HepG2 (cell line): ENCODE measurements around the gene ACSL6. TPM values are rescaled to one million over a fixed set of nuclear protein-coding genes. Genes with fewer than 3 reads are reported as not detected.

Experiments
- ATAC-seq: fragments of 200-7000 bp; cut with Tn5 transposase; 3 replicates; pipeline ENCODE4 v1.9.1; 2020; ENCODE audit warnings: mild to moderate bottlenecking, moderate library complexity
- BruUV-seq: library from RNA; stranded (reverse); fragments of 400-500 nt; replicated peaks from 2 replicates; lab custom pipeline; 2021; lab: Mats Ljungman, UMichigan
- CTCF ChIA-PET: fragments of 300-600 bp; formaldehyde crosslinking; extraction: SDS; loops from one replicate; lab custom pipeline; 2021; ENCODE audit warnings: low total read pairs, inconsistent platforms, low intra/inter-chr PET ratio; lab: Yijun Ruan, JAX
- POLR2A ChIA-PET: fragments of 350-600 bp; sonication (Branson Sonifier 250); formaldehyde crosslinking; loops from one replicate; lab custom pipeline; 2020; ENCODE audit warnings: antibody characterized with exemption, inconsistent platforms; lab: Yijun Ruan, JAX
- DNase-seq: peaks from one replicate; pipeline ENCODE4 v3.0.0-alpha.2; 2015; ENCODE audit warnings: low spot score
- FAIRE-seq: peaks from 3 replicates; lab custom pipeline; 2011; peaks lifted over from hg19 to GRCh38; lab: Jason Lieb, UNC
- H2AFZ ChIP-seq: one replicate; pipeline ENCODE4 v1.6.1; 2011; ENCODE audit warnings: low read length, inconsistent platforms
- H3K27ac ChIP-seq: fragments of 300-600 bp; 3 replicates; pipeline ENCODE4 v1.8.0; 2011; ENCODE audit warnings: mixed run types, mild to moderate bottlenecking, mixed read lengths, low read length, inconsistent platforms; ENCODE audit not compliant: insufficient read depth; ENCODE audit errors: extremely low read length
- H3K27me3 ChIP-seq, 2 experiments: fragments of 200-600 bp in 1 of 2; 2 replicates in 1 of 2; 3 replicates in 1 of 2; pipeline versions ENCODE4 v1.6.0 to v1.8.0; 2011; ENCODE audit warnings: low read length in 2 of 2, mild to moderate bottlenecking in 2 of 2, moderate library complexity in 2 of 2, inconsistent platforms in 1 of 2; ENCODE audit not compliant: insufficient read depth in 2 of 2, control insufficient read depth in 1 of 2
- H3K36me3 ChIP-seq, 2 experiments: fragments of 200-600 bp in 1 of 2; replicated peaks in 1 of 2; 2 replicates in 1 of 2; 3 replicates in 1 of 2; pipeline versions ENCODE4 v1.5.1 to v1.8.0; 2011; ENCODE audit warnings: low read length in 2 of 2, inconsistent platforms in 1 of 2; ENCODE audit not compliant: insufficient read depth in 2 of 2, control insufficient read depth in 1 of 2
- H3K4me1 ChIP-seq: 2 replicates; pipeline ENCODE4 v1.5.1; 2012; ENCODE audit warnings: low read length, inconsistent platforms; ENCODE audit not compliant: insufficient read depth
- H3K4me2 ChIP-seq: 2 replicates; pipeline ENCODE4 v1.6.0; 2011; ENCODE audit warnings: low read depth, low read length, inconsistent platforms
- H3K4me3 ChIP-seq, 3 experiments: fragments of 200-600 bp in 1 of 3; sonication (generic), shearing (Covaris generic) in 1 of 3; replicated peaks in 1 of 3; 2 replicates each; pipeline ENCODE4 v1.5.1; 2011 to 2016; ENCODE audit warnings: low read length in 3 of 3, inconsistent platforms in 2 of 3, low read depth in 2 of 3, mild to moderate bottlenecking in 2 of 3, control low read depth in 1 of 3, mixed read lengths in 1 of 3; ENCODE audit not compliant: insufficient read depth in 1 of 3
- H3K79me2 ChIP-seq: one replicate; pipeline ENCODE4 v1.6.1; 2011; ENCODE audit warnings: low read length, inconsistent platforms; ENCODE audit not compliant: insufficient read depth
- H3K9ac ChIP-seq: 2 replicates; pipeline ENCODE4 v1.6.0; 2011; ENCODE audit warnings: mild to moderate bottlenecking, low read depth, low read length, inconsistent platforms; ENCODE audit not compliant: insufficient read depth
- H3K9me3 ChIP-seq: 2 replicates; pipeline ENCODE4 v1.5.1; 2012; ENCODE audit warnings: mild to moderate bottlenecking, low read length
- H4K20me1 ChIP-seq: 2 replicates; pipeline ENCODE4 v1.6.0; 2011; ENCODE audit warnings: inconsistent platforms, mild to moderate bottlenecking, low read length, moderate library complexity; ENCODE audit not compliant: insufficient read depth
- ATM ChIP-seq: fragments of 450-650 bp; IDR thresholded peaks from 2 replicates; pipeline ENCODE4 v1.7.1; 2017; ENCODE audit warnings: mild to moderate bottlenecking, borderline replicate concordance
- DRAP1 ChIP-seq: IDR thresholded peaks from 2 replicates; pipeline ENCODE4 v1.6.1; 2016; ENCODE audit warnings: missing genetic modification reagents, missing compliant biosample characterization
- GFI1 ChIP-seq: sonication (generic); formaldehyde crosslinking; IDR thresholded peaks from 2 replicates; pipeline ENCODE4 v1.5.0; 2020; ENCODE audit warnings: missing genetic modification reagents, mild to moderate bottlenecking, borderline replicate concordance
- RERE ChIP-seq: IDR thresholded peaks from 2 replicates; pipeline ENCODE4 v1.6.1; 2016; ENCODE audit warnings: low read depth, missing genetic modification reagents, missing compliant biosample characterization
- SP1 ChIP-seq, 2 experiments: fragments of 450-650 bp in 1 of 2; sonication (generic) in 1 of 2; formaldehyde crosslinking in 1 of 2; IDR thresholded peaks; 2 replicates each; pipeline versions ENCODE4 v1.4.0 to v1.6.1; 2016 to 2020; ENCODE audit warnings: missing genetic modification reagents in 1 of 2
- SRSF9 ChIP-seq: fragments of 200-400 bp; formaldehyde crosslinking; IDR thresholded peaks from 2 replicates; pipeline ENCODE4 v1.6.1; 2018; ENCODE audit warnings: borderline replicate concordance, mild to moderate bottlenecking, low read depth, low read length; ENCODE audit not compliant: insufficient read depth, poor library complexity, severe bottlenecking
- ZBTB25 ChIP-seq: IDR thresholded peaks from 2 replicates; pipeline ENCODE4 v1.6.1; 2018; ENCODE audit warnings: missing genetic modification reagents
- ZFP37 ChIP-seq: sonication (generic); formaldehyde crosslinking; IDR thresholded peaks from 2 replicates; pipeline ENCODE4 v1.4.0; 2020; ENCODE audit warnings: missing genetic modification reagents, borderline replicate concordance
- ZNF44 ChIP-seq: sonication (generic); formaldehyde crosslinking; IDR thresholded peaks from 2 replicates; pipeline ENCODE4 v1.5.1; 2020; ENCODE audit warnings: mild to moderate bottlenecking, missing genetic modification reagents
- ZNF547 ChIP-seq: sonication (generic); formaldehyde crosslinking; IDR thresholded peaks from 2 replicates; pipeline ENCODE4 v1.5.1; 2020; ENCODE audit warnings: mild to moderate bottlenecking, missing genetic modification reagents
- ZNF572 ChIP-seq: sonication (generic); formaldehyde crosslinking; IDR thresholded peaks from 2 replicates; pipeline ENCODE4 v1.5.1; 2020; ENCODE audit warnings: mild to moderate bottlenecking, missing genetic modification reagents
- ZNF746 ChIP-seq: sonication (generic); formaldehyde crosslinking; IDR thresholded peaks from 2 replicates; pipeline ENCODE4 v1.8.0; 2022; ENCODE audit warnings: mild to moderate bottlenecking, missing genetic modification reagents
- ZNF770 ChIP-seq: sonication (generic); formaldehyde crosslinking; IDR thresholded peaks from 2 replicates; pipeline ENCODE4 v1.5.0; 2020; ENCODE audit warnings: mild to moderate bottlenecking, missing genetic modification reagents
- ZNF788 ChIP-seq: sonication (generic); formaldehyde crosslinking; IDR thresholded peaks from 2 replicates; pipeline ENCODE4 v1.5.0; 2020; ENCODE audit warnings: mild to moderate bottlenecking, missing genetic modification reagents, borderline replicate concordance
- WGBS: methylation state at CpG from one replicate; pipeline ENCODE4 v1.1.6; 2017; ENCODE audit warnings: low lambda C conversion rate; 5-methylcytosine and 5-hydroxymethylcytosine counted together
- in situ Hi-C: cut with HindIII; loops from 2 replicates; pipeline ENCODE4 v1.10.0; 2017; ENCODE audit warnings: low pct_unique_long_range_greater_than_20kb; ENCODE audit not compliant: extremely low pct_ligation_motif_present
- intact Hi-C: fragments of 100-400 bp; cut with micrococcal nuclease; formaldehyde crosslinking; loops from one replicate; pipeline ENCODE4 v1.10.0; 2022; ENCODE audit not compliant: unreplicated experiment
- polyA plus RNA-seq, 8 experiments: library from polyadenylated mRNA; depleted of rRNA in 3 of 8; stranded (reverse) in 7 of 8; unstranded in 1 of 8; fragments of >200 nt; fragmentation: Illumina TruSeq in 4 of 8; extraction: Trizol in 4 of 8; gene quantifications; 2 replicates each; pipeline versions ENCODE4 v1.2.1 to v1.2.3, GENCODE V29; 2011 to 2016; ENCODE audit warnings: low read depth in 4 of 8, missing spikeins in 1 of 8, mixed read lengths in 1 of 8; ENCODE audit not compliant: insufficient read depth in 1 of 8
- total RNA-seq, 5 experiments: library from RNA; depleted of rRNA; stranded (reverse); fragments of >200 nt; fragmentation: Illumina TruSeq; extraction: Trizol; gene quantifications; 2 replicates each; pipeline ENCODE4 v1.2.3, GENCODE V29; 2016; ENCODE audit warnings: low read depth in 1 of 5

The ACSL6 gene
- total and polyA plus RNA-seq, 2 of the 13 experiments (the other 11 are each of a cell fraction or from before 2014, with no cell fraction given) = 3.7 to 3.8 TPM

- TF ChIP-seq RERE (CRISPR knock-in tag) = no peak
- TF ChIP-seq SP1 (IDR thresholded peaks at IDR 0.05) = no peak
- no peak for TF ChIP-seq SP1 (CRISPR knock-in tag; IDR thresholded peaks at IDR 0.05)
- TF ChIP-seq ZNF572 (CRISPR knock-in tag) = no peak
These were observed 44.9 kb downstream of the ACSL6 start (continued) for GRCh38 chr5:131966551-131966950.

- POLR2A ChIA-PET = no interaction called here
- TF ChIP-seq SRSF9 (no peak), GFI1 (CRISPR knock-in tag) (no peak), ZFP37 (CRISPR knock-in tag) (no peak), ZNF788 (CRISPR knock-in tag) (no peak), ZNF746 (CRISPR knock-in tag) (no peak), ZNF44 (no peak), ZNF770 (CRISPR knock-in tag) (no peak), ZNF547 (CRISPR knock-in tag) (no peak), DRAP1 (CRISPR knock-in tag) (no peak), ZBTB25 (CRISPR knock-in tag) (no peak), ATM (no peak)
These were observed 45.5 kb downstream of the ACSL6 start for GRCh38 chr5:131965826-131966415.

More at GRCh38 chr5:131965826-131966415, 45.5 kb downstream of the ACSL6 start:
- 65% methylated on average over 4 of the region's 6 CpGs for WGBS
- no peak for FAIRE-seq
- BruUV-seq = no TSS peak
- no peak overlapping the region for H3K4me2 ChIP-seq
- H3K27ac ChIP-seq = no peak overlapping the region
- H3K79me2 ChIP-seq = no peaks in the 10 kb centered on the region
- H3K36me3 ChIP-seq = no peaks in the 10 kb centered on the region
- intact Hi-C loops = no loop called here
- H3K27me3 ChIP-seq = no peaks in the 10 kb centered on the region; a peak in 1 of 5 replicates
- no peaks in the 10 kb centered on the region for H3K9me3 ChIP-seq
- no peak overlapping the region for H3K9ac ChIP-seq
- DNase-seq = no peak
- H3K4me3 ChIP-seq = no peak overlapping the region
- ATAC-seq = no peak
- H4K20me1 ChIP-seq = no peaks in the 10 kb centered on the region
- in situ Hi-C loops = no loop called here
- H2AFZ ChIP-seq = no peak overlapping the region
- peaks cover 9% of the 10 kb centered on the region for H3K4me1 ChIP-seq
- CTCF ChIA-PET = no interaction called here
